T1000 (cell line): ENCODE data around the gene NCBP3.
"Not testable (repeated sequence)": the region's sequence is repeated elsewhere in the genome, so short reads cannot be mapped to it uniquely, and the experiment has no call there.

Source experiments
- DNase-seq: peaks from one replicate; lab custom pipeline; 2025; ENCODE audit warnings: mixed read lengths; lab: John Stamatoyannopoulos, UW

The NCBP3 gene

GRCh38 chr17:3880983-3881382 is 34.9 kb upstream of the NCBP3 start:
- DNase-seq: no peak

DNA sequence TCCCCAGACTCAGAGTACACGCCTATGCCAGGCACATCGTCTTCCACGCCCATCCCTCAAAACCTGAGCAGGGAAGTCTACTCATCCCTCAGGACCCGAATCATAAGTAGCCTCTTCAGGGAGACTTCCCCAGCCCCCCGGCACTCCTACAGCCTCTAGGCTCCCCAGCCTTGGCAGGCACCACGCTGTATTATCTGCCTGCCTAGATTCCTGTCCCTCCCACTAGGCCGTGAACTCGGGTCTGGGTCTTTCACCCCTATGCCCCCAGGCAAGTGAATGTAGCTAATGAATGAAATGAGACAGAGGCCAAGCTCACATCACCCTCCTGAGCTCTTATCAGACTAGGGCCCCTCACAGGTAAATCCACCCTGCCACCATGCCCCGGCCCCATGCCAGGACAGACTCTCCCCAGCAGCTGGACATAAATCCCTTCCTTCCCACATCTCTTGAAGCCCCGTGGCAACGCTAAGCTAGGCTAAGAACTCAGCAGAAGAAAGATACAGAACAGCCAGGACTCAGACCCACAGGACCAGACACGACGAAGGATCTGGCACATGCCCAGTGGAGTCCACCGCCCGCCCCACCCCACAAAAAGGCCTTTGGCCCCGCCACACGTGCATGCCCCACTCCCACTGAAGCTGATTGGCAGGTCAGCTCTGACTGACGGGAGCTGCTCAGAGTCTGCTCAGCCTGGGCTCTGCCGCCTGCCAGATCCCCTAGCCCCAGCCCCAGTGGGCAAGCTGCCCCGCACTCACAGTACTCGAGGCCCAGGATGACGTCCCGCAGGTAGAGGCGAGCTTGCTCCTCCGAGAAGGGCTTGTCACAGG is 33.8 kb upstream of the NCBP3 start:
- no peak for DNase-seq

DNA sequence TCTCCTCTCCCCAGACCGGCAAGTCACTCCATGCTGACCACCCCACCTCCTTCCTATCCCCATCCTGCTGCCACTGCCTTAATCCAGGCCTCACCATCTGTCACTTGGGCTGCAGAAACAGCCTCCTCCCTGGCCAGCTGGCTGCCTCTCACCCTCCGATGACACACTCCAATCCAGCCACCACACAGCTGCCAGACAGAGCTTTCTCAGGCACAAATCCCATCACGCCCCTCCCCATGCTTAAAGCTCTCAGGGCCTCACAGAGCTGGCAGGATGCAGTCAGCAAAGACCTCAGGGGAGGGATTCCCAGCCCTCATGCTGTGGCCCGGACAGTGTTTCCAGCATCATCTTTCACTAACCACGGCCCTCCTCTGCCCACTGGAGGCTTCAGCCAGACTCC is 33.1 kb upstream of the NCBP3 start:
- DNase-seq: no peak

- DNase-seq: no peak
Measured at GRCh38 chr17:3877220-3877619, 31.2 kb upstream of the NCBP3 start.

- no peak for DNase-seq
Measured at GRCh38 chr17:3875317-3875716, 29.3 kb upstream of the NCBP3 start.

DNA sequence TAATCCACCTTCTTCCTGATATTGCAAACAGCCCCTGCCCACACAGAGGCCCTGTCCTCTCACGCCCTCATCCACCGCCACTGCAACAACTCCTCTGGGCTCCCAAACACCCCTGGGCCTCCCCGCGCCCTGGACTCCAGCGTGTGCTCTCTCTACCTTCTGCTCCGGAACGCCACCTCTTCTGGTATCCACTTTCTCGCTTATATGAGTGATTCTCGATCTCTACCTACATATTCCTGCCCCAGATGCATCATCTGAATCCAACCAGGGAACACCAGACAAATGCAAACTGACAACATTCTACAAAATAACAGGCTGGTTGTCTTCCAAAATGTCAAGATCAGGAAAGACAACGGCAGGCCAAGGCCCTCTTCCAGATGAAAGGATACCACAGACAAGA is 27.8 kb upstream of the NCBP3 start:
- no peak for DNase-seq

- DNase-seq: no peak
Measured at GRCh38 chr17:3870871-3871306, 24.8 kb upstream of the NCBP3 start.

DNA sequence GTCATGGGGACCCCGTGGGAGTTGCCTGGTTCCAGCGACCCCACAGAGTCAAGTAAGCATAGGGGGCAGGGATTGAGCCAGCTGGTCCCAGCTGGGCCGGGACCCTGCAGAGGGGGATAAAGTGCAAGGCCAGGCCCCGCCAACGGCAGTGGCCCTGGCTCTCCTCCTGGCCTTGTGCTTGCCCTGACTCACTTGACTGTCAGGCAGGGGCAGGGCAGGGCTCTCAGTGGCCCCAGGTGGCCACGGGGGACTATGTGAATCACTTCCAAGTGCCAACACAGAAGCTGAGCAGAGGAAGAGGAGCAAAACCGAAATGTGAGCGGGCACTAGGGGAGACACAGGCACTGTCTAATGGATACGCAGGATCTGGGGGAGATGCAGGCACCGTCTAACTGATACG is 21.6 kb upstream of the NCBP3 start:
- no peak for DNase-seq

- no peak for DNase-seq
Measured at GRCh38 chr17:3867106-3867505, 21.1 kb upstream of the NCBP3 start.

DNA sequence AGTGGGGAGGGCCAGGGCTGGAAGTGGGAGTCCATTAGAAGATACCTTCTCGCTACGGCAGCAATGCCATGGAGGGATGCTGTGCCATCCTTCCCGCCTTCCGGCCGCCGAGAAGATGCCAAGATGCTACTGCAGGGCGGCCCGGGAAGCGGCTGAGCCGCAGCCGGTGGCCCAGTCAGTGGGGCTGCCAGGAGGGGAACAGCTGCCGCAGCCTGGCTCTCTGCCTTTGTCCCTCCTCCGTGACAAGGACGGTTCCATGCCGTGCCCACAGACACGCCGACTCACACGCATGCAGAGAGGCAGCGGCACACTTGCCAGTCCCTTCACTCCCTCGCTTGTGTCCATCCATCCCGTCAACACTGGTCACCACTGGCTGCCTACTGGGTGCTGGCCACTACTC is 20.2 kb upstream of the NCBP3 start:
- DNase-seq: no peak

DNA sequence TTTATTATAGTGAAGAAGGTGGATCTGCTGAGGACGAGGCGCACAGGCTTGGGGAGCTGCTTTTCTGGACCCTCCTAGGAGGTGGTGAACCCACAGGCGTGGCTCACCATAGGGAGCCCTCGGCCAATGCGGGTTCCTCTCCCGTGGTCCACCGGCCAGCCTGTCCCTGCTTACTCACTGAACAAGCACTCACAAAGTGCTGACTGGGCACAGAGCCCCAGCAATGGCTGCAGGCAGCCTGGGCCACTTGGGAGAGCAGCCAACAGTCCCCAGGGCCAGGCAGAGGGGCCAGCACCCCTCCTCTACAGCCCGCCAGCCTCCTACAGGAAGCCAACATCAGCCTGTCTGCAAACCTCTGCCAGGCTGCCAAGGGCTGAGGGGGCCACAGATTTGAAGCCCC is 19.1 kb upstream of the NCBP3 start:
- DNase-seq: peak; percentile 73

DNA sequence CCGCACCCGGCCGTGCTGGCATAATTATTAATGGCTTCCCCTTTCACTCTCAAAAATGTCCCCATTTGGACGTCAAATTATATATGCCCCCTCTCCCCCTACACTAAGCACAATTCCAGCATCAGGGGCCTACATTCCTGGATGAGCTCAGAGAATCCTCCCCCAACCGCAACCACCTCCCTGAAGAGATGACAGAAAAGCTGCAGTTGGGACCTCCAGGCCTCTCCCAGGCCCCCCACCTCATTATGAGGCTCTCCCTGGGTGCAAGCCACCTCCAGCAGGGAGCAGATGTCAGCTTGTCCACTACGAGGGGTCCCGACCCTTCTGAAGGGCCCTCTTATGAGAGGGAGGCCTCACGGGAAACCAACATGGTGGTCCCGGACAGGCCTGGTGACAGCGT is 18.5 kb upstream of the NCBP3 start:
- no peak for DNase-seq

GRCh38 chr17:3861761-3862681 is 16.0 kb upstream of the NCBP3 start:
- DNase-seq: no peak

GRCh38 chr17:3860939-3861700 is 15.1 kb upstream of the NCBP3 start:
- no peak for DNase-seq

DNA sequence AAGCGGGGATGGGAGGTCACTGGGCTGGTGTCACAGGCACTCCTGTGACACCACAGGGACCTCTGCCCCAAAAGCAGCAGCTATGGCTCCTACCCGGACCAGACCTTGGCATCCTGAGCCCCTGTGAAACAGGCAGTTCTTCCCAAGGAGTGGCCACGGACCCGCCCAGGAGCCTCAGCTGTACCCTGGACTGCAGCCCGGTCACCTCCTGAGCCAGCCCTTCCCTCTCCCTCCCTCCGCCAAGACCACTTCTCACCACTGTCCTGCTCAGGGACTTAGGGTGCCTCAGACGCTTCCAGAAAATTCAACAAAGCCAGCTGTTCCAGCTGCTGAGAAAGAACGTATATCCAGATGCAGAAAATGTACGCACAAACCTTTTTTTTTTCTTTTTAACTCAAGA is 13.9 kb upstream of the NCBP3 start:
- no peak for DNase-seq

DNA sequence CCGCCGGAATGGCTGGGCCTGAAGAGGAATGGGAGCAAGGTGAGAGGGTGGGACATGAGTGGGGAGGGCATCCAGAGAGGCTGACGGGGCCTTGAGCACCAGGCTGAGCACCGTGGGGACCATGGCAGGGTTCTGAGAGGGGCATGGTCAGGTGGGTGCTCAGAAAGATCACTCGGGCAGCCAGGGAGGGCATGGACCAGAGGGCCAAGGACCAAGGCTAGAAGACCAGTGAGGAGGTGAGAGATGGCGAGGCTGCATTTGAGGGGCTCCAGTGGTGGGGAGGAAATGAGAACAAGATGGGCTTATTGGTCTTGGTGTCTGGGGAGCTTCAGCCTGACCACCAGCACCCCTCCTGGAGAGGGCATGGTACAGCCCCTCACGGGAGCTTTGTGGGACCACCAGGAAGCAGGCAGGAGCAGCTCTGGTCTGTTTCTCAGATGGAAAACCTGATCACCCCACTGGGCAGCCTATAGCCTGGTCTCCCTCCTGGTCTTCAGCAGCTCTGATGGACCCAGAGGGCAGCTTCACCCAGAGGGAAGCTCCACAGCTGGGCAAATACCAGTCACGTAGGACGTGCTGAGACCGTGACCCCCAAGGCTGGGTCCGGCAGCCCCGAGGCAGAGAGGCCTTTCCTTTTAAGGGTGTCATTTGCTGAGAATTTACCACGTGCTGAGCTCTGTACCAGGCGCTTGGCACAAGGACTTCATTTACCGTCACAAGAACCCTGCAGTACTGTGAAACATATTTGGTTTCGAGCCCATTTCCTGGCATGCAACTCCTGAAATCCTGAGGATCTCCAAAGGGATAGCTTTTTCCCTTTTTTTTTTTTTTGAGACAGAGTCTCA is 11.4 kb upstream of the NCBP3 start:
- no peak for DNase-seq

- not testable (repeated sequence) for DNase-seq
Measured at GRCh38 chr17:3854204-3854603, 8.2 kb upstream of the NCBP3 start.

DNA sequence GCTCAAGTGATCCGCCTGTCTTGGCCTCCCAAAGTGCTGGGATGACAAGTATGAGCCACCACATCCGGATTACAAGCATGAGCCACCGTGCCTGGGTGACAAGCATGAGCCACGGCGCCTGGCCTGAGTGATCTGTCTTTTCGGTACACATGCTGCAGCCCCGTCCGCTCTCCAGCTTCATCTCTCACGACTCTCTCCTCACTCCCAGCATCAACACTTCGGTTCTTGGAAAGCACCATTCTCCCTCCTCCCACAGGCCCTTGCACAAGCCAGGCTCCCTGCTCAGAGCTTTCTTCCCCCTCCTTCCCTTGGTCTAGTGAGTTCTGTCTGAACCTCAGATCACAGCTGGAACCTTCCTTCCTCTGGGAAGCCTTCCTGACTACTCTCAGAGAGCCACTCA is 6.5 kb upstream of the NCBP3 start:
- DNase-seq: no peak

- DNase-seq: no peak
Measured at GRCh38 chr17:3851461-3852100, 5.5 kb upstream of the NCBP3 start.

- no peak for DNase-seq
Measured at GRCh38 chr17:3848229-3848835, 2.3 kb upstream of the NCBP3 start.
